GM18907 (cell line): ENCODE measurements around the gene ZNF512.
A peak's percentile ranks its signal among the peaks of the same experiment; 100 is the strongest.
"Not testable (repeated sequence)": the region's sequence is repeated elsewhere in the genome, so short reads cannot be mapped to it uniquely, and the experiment has no call there.

Experiments
- ATAC-seq: cut with Tn5 transposase; IDR thresholded peaks from one replicate; pipeline ENCODE4 v1.9.1; 2021; ENCODE audit warnings: mild to moderate bottlenecking, moderate library complexity; ENCODE audit not compliant: unreplicated experiment

ZNF512 gene

GRCh38 chr2:27630257-27630656 lies 47.4 kb downstream of the ZNF512 start:
- not testable (repeated sequence) for ATAC-seq

DNA sequence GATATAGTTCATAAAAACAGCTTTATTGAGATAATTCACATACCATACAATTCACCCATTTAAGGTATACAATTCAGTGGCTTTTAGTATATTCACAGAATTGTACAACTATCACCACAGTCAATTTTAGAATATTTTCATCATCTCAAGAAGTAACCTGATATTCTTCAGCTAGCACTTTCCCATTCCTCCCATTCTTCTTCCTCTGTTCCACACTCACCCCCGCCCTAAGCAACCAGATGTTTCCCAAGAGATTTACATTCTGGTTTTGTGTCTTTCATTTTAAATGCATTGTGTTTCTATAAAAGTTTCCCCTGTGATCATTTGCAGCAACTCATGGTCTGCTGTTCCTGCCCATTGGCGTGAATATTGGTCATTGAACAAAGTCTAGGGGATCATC lies 51.4 kb downstream of the ZNF512 start:
- ATAC-seq = no peak

GRCh38 chr2:27636766-27637165 lies 53.9 kb downstream of the ZNF512 start:
- ATAC-seq = no peak

- no peak for ATAC-seq
Observed at GRCh38 chr2:27638037-27638637, 55.3 kb downstream of the ZNF512 start.

DNA sequence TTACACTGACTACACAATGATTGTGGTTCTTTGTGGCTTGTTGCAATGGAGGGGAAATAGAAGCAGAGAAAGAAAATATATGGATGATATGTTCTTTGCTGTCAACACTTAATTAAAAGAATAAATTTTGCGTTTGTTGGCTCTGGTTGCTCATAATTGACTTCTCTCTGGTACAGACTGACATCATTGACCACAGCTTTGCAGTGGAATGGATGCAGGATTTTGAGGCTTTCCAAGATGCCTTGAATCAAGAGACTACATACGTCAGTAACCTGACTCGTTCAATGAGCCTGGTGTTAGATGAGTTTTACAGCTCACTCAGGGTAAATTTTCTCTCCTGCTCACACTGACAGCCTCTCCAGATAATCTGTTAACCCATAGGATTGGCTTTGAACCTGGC lies 55.9 kb downstream of the ZNF512 start:
- ATAC-seq = no peak

- no peak for ATAC-seq
Observed at GRCh38 chr2:27640722-27641245, 57.9 kb downstream of the ZNF512 start.

- ATAC-seq = no peak
Observed at GRCh38 chr2:27645197-27645596, 62.4 kb downstream of the ZNF512 start.

DNA sequence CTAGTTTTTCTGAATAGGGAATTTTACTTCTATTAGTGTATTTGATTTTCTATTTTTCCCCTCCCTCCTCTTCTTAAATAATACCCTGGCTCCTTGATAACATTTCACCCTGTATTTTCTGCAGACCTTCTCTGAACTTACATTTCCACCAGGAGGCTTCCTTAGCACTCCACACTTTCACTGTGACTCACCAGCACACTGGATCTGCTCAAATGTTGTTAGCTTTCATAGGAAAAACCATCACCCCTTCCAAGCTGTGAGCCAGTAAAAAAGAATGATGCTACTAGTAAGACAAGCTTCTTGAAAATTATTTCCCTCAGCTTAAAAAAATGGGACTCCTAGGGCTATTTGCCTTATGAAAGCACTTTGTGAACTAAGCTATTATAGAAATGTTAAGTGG lies 64.4 kb downstream of the ZNF512 start:
- ATAC-seq = no peak

DNA sequence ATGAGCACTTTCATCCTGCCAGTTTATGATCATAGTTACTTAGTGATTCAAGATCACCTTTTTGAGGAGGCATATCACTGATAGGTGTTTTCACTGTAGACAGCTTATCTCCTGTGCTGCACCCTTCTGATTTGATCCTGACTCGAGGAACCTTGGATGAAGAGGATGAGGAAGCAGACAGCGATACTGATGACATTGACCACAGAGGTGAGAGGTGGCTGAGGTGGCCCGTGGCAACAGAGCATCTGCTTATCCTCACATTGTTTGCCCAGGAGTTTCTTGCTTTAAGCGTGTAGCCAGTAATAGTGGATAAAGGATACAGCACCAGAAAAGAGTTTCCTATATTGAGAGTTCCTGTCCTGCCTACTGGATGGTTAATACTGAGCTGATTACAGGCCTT lies 64.9 kb downstream of the ZNF512 start:
- no peak for ATAC-seq

- no peak for ATAC-seq
Observed at GRCh38 chr2:27651056-27651455, 68.2 kb downstream of the ZNF512 start.

GRCh38 chr2:27652341-27652740 lies 69.5 kb downstream of the ZNF512 start:
- ATAC-seq = no peak

DNA sequence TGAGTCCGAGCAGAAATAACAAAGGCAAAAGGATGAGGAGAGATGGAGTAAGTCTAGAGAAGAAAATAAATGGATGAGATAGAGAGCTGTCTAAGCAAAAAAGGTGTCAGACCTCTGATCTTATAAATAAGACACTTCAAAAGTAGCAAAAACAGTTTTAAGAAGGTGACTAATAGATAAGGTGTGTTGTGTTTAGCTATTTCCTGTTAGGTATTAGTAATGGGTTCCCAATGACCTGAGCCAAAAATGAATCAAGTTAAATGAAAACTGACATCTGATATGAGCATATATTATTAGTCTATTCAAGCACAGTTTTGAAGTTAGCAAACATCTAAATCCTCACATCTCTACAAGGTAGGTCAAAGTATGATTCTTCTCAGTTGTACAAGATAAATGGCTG lies 69.9 kb downstream of the ZNF512 start:
- ATAC-seq = no peak

DNA sequence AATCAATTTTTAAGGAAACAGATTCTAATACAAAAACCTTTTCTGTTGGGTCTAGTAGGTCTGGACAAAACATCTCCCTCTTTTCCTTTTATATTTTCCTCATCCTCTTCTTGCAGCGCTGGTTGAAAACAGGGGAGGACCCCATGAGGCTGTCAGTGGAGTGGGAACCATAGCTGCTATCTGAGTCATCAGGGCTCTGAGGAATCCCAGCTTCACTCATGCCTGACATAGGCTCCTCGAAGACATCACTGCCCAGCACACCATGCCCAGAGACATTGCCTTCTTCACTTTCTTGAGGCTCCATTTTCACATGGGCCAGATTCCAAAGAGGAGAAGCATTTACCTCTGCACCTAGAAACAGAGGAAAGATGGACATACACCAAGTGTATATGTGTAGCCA lies 70.6 kb downstream of the ZNF512 start:
- no peak for ATAC-seq

- no peak for ATAC-seq
Observed at GRCh38 chr2:27655155-27655951, 72.5 kb downstream of the ZNF512 start.

GRCh38 chr2:27661371-27661770 lies 78.5 kb downstream of the ZNF512 start:
- ATAC-seq = no peak

DNA sequence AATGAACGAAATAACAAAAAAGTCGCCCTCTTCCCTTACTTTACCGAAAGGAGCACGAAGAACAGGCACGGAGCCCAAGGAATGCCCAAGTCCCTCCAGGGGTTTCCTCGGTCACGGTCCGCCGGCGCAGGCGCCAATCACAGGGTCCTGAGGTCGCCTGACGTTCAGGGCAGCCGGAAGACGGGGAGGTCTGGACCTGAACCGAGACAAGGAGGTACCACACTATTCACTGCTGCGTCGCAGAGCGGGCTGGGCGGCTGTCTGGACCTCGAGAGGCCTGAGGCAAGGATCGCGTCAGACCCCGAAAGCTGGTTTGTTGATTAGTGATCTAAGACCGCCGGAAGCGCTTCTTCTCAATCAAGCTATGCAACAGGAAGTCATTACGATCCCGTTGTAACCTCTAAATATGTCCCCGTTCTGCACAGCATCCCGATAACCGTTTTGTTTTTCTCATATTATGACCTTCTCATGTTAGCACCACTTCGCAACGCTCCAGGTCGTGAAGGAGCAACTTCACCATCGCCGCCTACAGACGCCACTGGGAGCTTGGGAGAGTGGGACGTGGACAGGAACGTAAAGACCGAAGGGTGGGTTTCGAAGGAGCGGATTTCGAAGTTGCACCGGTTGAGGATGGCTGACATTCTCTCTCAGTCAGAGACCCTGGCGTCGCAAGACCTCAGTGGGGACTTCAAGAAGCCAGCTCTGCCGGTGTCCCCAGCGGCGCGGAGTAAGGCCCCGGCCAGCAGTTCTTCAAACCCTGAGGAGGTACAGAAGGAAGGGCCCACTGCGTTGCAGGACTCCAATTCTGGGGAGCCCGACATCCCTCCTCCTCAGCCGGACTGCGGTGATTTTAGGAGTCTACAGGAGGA lies 80.7 kb downstream of the ZNF512 start, which contains the start of the genes SLC4A1AP and SUPT7L:
SLC4A1AP (plus strand) TSS at position 605 of the 869 bp plus-strand sequence; CDS start at position 631, 26 bp downstream.
SUPT7L (minus strand) TSS at position 330 of the 869 bp plus-strand sequence. CDS start 1,422 bp downstream, outside the sequence.
- ATAC-seq = peak; percentile 72

GRCh38 chr2:27664154-27664574 lies 81.3 kb downstream of the ZNF512 start:
- peak; percentile 21 for ATAC-seq

GRCh38 chr2:27664622-27665363 lies 82.0 kb downstream of the ZNF512 start:
- no peak for ATAC-seq

- no peak for ATAC-seq
Observed at GRCh38 chr2:27667446-27667845, 84.6 kb downstream of the ZNF512 start.

DNA sequence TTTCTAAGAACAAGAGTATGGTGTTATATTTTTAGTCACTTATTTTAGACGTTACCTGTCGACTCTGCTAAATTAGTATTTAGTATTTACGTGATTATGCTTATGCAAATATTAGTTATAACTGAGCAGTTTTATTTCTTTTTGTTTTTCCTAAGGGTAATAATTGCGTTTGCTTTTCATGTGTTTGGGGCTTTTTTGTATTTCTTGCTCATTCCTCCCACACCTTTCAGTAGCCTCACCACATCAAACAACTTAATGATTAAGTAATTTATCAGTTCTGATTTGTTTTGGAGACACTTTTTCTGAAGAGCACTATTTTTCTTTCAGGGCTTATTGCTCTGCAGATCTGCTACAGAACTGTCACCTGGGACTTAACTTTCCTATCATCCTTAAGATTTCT lies 88.4 kb downstream of the ZNF512 start:
- no peak for ATAC-seq
